Measurements from ENCODE around the gene TRAPPC2B.

TRAPPC2B gene

GRCh38 chr19:57324992-57325391 lies 38.4 kb upstream of the TRAPPC2B start:
- no peak overlapping the region for H3K27ac ChIP-seq (ENCODE audit: extremely low read depth, low read depth, low read length)
- H3K36me3 ChIP-seq (ENCODE audit: control insufficient read depth in 2 of 2, insufficient read depth in 1 of 2, low read length in 2 of 2), result peaks cover 62 to 76% of the 10 kb centered on the region in 2 experiments
- CTCF ChIA-PET, result no interaction called here
- POLR2A ChIA-PET, result interaction anchor here (0.9 kb wide), 1 partner anchor 26 kb away, joined by 3 read pairs; the partner anchor contains the start of gene ZNF304
- H3K9me3 ChIP-seq (ENCODE audit: control insufficient read depth, insufficient read depth, low read depth, low read length), result no peaks in the 10 kb centered on the region
- TF ChIP-seq ZNF623 (tag by site-specific recombination; IDR thresholded peaks at IDR 0.05) (peak; percentile 89), ZNF529 (tag by site-specific recombination; IDR thresholded peaks at IDR 0.05; ENCODE audit: insufficient replicate concordance) (no peak)
- H3K4me3 ChIP-seq (ENCODE audit: low read depth, low read length), result no peak overlapping the region
- H3K4me1 ChIP-seq (ENCODE audit: control insufficient read depth, insufficient read depth, low read length), result no peaks in the 10 kb centered on the region; the same call in 1 of the 2 replicates

DNA sequence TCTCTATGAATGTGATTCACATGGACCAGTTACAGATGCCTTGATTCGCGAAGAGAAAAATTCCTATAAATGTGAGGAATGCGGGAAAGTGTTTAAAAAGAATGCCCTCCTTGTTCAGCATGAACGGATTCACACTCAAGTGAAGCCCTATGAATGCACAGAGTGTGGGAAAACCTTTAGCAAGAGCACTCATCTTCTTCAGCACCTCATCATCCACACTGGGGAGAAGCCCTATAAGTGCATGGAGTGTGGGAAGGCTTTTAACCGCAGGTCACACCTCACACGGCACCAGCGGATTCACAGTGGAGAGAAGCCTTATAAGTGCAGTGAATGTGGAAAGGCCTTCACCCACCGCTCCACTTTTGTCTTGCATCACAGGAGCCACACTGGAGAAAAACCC lies 35.4 kb upstream of the TRAPPC2B start:
- H3K4me1 ChIP-seq (ENCODE audit: control insufficient read depth, insufficient read depth, low read length), result no peaks in the 10 kb centered on the region
- H3K27ac ChIP-seq (ENCODE audit: extremely low read depth, low read depth, low read length), result no peak overlapping the region
- ChIA-PET POLR2A (no interaction called here), CTCF (no interaction called here)
- H3K36me3 ChIP-seq (ENCODE audit: control insufficient read depth in 2 of 2, insufficient read depth in 1 of 2, low read length in 2 of 2), result peaks cover 70 to 83% of the 10 kb centered on the region in 2 experiments
- H3K9me3 ChIP-seq (ENCODE audit: control insufficient read depth, insufficient read depth, low read depth, low read length), result no peaks in the 10 kb centered on the region
- TF ChIP-seq SETDB1 (IDR thresholded peaks at IDR 0.05; ENCODE audit: insufficient read length, low read length) (peak; percentile 64), ZFP69B (tag by site-specific recombination; IDR thresholded peaks at IDR 0.05) (no peak)
- H3K4me3 ChIP-seq (ENCODE audit: low read depth, low read length), result no peak overlapping the region

DNA sequence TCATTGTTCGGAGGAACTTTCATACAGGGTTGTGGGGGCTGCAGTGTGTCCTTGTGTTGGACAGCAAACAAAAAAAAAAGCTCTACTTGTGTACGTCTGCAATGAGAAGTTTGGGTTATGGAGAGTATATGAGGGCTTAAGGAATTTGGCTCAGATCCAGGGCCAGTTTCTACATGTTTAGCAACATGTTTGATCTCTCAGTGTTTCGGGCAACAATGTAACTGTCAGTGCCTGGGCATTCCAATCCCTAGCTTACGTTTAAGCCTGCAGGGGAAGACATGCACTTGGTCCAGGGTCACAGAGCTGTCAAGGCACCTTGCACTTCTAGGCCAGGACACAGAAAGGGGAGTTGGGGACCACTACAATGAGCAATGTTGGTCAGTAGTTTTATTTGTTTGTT lies 29.2 kb upstream of the TRAPPC2B start:
- no peak for TF ChIP-seq ZNF561 (tag by site-specific recombination; IDR thresholded peaks at IDR 0.05; ENCODE audit: borderline replicate concordance)
- TF ChIP-seq ZNF792 (tag by site-specific recombination; IDR thresholded peaks at IDR 0.05), result no peak
- no peak for TF ChIP-seq ZNF292 (tag by site-specific recombination; IDR thresholded peaks at IDR 0.05; ENCODE audit: borderline replicate concordance, low read depth)
- no peak for TF ChIP-seq ZBTB1 (tag by site-specific recombination; IDR thresholded peaks at IDR 0.05)
- TF ChIP-seq ZNF707 (tag by site-specific recombination; IDR thresholded peaks at IDR 0.05), result no peak
- no peak for TF ChIP-seq SALL2 (tag by site-specific recombination; IDR thresholded peaks at IDR 0.05; ENCODE audit: borderline replicate concordance)
- no peak for TF ChIP-seq ZNF677 (tag by site-specific recombination; IDR thresholded peaks at IDR 0.05)
- no peak for TF ChIP-seq BCL11A (tag by site-specific recombination; IDR thresholded peaks at IDR 0.05; ENCODE audit: low read depth)
- TF ChIP-seq ZNF23 (tag by site-specific recombination; IDR thresholded peaks at IDR 0.05; ENCODE audit: borderline replicate concordance), result no peak
- no peak for TF ChIP-seq ZNF133 (tag by site-specific recombination; IDR thresholded peaks at IDR 0.05)
- TF ChIP-seq RBAK (tag by site-specific recombination; IDR thresholded peaks at IDR 0.05), result no peak
- TF ChIP-seq ZNF169 (tag by site-specific recombination; IDR thresholded peaks at IDR 0.05), result no peak
- TF ChIP-seq, protein P1, sequence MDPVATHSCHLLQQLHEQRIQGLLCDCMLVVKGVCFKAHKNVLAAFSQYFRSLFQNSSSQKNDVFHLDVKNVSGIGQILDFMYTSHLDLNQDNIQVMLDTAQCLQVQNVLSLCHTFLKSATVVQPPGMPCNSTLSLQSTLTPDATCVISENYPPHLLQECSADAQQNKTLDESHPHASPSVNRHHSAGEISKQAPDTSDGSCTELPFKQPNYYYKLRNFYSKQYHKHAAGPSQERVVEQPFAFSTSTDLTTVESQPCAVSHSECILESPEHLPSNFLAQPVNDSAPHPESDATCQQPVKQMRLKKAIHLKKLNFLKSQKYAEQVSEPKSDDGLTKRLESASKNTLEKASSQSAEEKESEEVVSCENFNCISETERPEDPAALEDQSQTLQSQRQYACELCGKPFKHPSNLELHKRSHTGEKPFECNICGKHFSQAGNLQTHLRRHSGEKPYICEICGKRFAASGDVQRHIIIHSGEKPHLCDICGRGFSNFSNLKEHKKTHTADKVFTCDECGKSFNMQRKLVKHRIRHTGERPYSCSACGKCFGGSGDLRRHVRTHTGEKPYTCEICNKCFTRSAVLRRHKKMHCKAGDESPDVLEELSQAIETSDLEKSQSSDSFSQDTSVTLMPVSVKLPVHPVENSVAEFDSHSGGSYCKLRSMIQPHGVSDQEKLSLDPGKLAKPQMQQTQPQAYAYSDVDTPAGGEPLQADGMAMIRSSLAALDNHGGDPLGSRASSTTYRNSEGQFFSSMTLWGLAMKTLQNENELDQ (tag by site-specific recombination; IDR thresholded peaks at IDR 0.05; ENCODE audit: low read depth), result no peak
- no peak for TF ChIP-seq ZNF324 (tag by site-specific recombination; IDR thresholded peaks at IDR 0.05)
- no peak for TF ChIP-seq SP3 (tag by site-specific recombination; IDR thresholded peaks at IDR 0.05)
- TF ChIP-seq, protein P2, sequence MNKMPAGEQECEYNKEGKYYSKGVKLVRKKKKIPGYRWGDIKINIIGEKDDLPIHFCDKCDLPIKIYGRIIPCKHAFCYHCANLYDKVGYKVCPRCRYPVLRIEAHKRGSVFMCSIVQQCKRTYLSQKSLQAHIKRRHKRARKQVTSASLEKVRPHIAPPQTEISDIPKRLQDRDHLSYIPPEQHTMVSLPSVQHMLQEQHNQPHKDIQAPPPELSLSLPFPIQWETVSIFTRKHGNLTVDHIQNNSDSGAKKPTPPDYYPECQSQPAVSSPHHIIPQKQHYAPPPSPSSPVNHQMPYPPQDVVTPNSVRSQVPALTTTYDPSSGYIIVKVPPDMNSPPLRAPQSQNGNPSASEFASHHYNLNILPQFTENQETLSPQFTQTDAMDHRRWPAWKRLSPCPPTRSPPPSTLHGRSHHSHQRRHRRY (tag by site-specific recombination; IDR thresholded peaks at IDR 0.05), result no peak
- TF ChIP-seq OSR2 (tag by site-specific recombination; IDR thresholded peaks at IDR 0.05), result no peak
- no peak for TF ChIP-seq ZNF433 (tag by site-specific recombination; IDR thresholded peaks at IDR 0.05; ENCODE audit: low read depth)
- TF ChIP-seq, protein P3, sequence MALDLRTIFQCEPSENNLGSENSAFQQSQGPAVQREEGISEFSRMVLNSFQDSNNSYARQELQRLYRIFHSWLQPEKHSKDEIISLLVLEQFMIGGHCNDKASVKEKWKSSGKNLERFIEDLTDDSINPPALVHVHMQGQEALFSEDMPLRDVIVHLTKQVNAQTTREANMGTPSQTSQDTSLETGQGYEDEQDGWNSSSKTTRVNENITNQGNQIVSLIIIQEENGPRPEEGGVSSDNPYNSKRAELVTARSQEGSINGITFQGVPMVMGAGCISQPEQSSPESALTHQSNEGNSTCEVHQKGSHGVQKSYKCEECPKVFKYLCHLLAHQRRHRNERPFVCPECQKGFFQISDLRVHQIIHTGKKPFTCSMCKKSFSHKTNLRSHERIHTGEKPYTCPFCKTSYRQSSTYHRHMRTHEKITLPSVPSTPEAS (tag by site-specific recombination; IDR thresholded peaks at IDR 0.05), result no peak
- ChIA-PET POLR2A (interaction anchor here (0.5 to 1.7 kb wide), 3 partner anchors 17 to 393 kb away, joined by 3 to 6 read pairs (median 3); partner anchors contain the start of genes ZNF304 and ZNF671), CTCF (interaction anchor here (0.8 kb wide), 1 partner anchor 11 kb away, joined by 4 read pairs; no protein-coding TSS in a partner anchor)
- Histone ChIP-seq H3K36me3 (ENCODE audit: control insufficient read depth in 2 of 2, insufficient read depth in 1 of 2, low read length in 2 of 2) (peaks cover 11 to 45% of the 10 kb centered on the region in 2 experiments), H3K27ac (ENCODE audit: extremely low read depth, low read depth, low read length) (no peak overlapping the region), H3K9me3 (ENCODE audit: control insufficient read depth, insufficient read depth, low read depth, low read length) (no peaks in the 10 kb centered on the region), H3K4me1 (ENCODE audit: control insufficient read depth, insufficient read depth, low read length) (no peaks in the 10 kb centered on the region), H3K4me3 (ENCODE audit: low read depth, low read length) (no peak overlapping the region)
